Smooth muscle cell (in vitro differentiated cells): Measurements from ENCODE around the gene RNASET2. TPM values are rescaled to one million over a fixed set of nuclear protein-coding genes. Genes with fewer than 3 reads are reported as not detected.

Source experiments
- DNase-seq: peaks from one replicate; lab custom pipeline; 2025; ENCODE audit not compliant: unreplicated experiment; lab: John Stamatoyannopoulos, UW
- H2AFZ ChIP-seq: fragments of 200-600 bp; sonication (generic); 2 replicates; pipeline ENCODE4 v1.6.0; 2016; ENCODE audit warnings: antibody characterized with exemption, low read depth, mild to moderate bottlenecking
- H3F3A ChIP-seq: fragments of 200-600 bp; sonication (generic); 2 replicates; pipeline ENCODE4 v1.6.0; 2017; ENCODE audit warnings: antibody characterized with exemption, low read depth
- H3K27ac ChIP-seq: fragments of 200-600 bp; sonication (generic); 2 replicates; pipeline ENCODE4 v1.5.1; 2016; ENCODE audit warnings: low read depth, mild to moderate bottlenecking
- H3K27me3 ChIP-seq: fragments of 200-600 bp; sonication (generic); 2 replicates; pipeline ENCODE4 v1.6.1; 2016; ENCODE audit warnings: low read depth, mild to moderate bottlenecking
- H3K36me3 ChIP-seq: fragments of 200-600 bp; sonication (generic); 2 replicates; pipeline ENCODE4 v1.5.1; 2016; ENCODE audit warnings: low read depth
- H3K4me1 ChIP-seq: fragments of 200-600 bp; sonication (generic); 2 replicates; pipeline ENCODE4 v1.5.1; 2016; ENCODE audit warnings: low read depth
- H3K4me2 ChIP-seq: fragments of 200-600 bp; sonication (generic); 2 replicates; pipeline ENCODE4 v1.6.0; 2016; ENCODE audit warnings: mild to moderate bottlenecking
- H3K4me3 ChIP-seq: fragments of 200-600 bp; sonication (generic); 2 replicates; pipeline ENCODE4 v1.5.1; 2016; ENCODE audit warnings: mild to moderate bottlenecking
- H3K79me2 ChIP-seq: fragments of 200-600 bp; sonication (generic); 2 replicates; pipeline ENCODE4 v1.6.0; 2016; ENCODE audit warnings: low read depth, mild to moderate bottlenecking
- H3K9ac ChIP-seq: fragments of 200-600 bp; sonication (generic); 2 replicates; pipeline ENCODE4 v1.6.0; 2016; ENCODE audit warnings: low read depth
- H3K9me3 ChIP-seq: fragments of 200-600 bp; sonication (generic); replicated peaks from 2 replicates; pipeline ENCODE4 v1.5.1; 2016; ENCODE audit warnings: low read depth
- H4K20me1 ChIP-seq: fragments of 200-600 bp; sonication (generic); 2 replicates; pipeline ENCODE4 v1.6.0; 2016; ENCODE audit warnings: low read depth
- CTCF ChIP-seq: fragments of 200-600 bp; sonication (generic); IDR thresholded peaks from 2 replicates; pipeline ENCODE4 v1.5.1; 2017; ENCODE audit warnings: borderline replicate concordance, mild to moderate bottlenecking, antibody characterized with exemption; ENCODE audit not compliant: insufficient read depth, poor library complexity, severe bottlenecking
- WGBS: methylation state at CpG from one replicate; pipeline ENCODE4 v1.1.7; 2016; ENCODE audit warnings: low lambda C conversion rate; 5-methylcytosine and 5-hydroxymethylcytosine counted together
- polyA plus RNA-seq: library from polyadenylated mRNA; unstranded; fragments of >200 nt; fragmentation: Nextera tagmentation; extraction: Ambion mirVana; gene quantifications from 2 replicates; pipeline ENCODE4 v1.2.1, GENCODE V29; 2016
- total RNA-seq: library from RNA; depleted of rRNA; stranded (reverse); fragments of >200 nt; gene quantifications from 2 replicates; pipeline ENCODE4 v1.2.3, GENCODE V29; 2014

Gene RNASET2
- total and polyA plus RNA-seq, 2 experiments from 2014 or later = 20.6 to 29.3 TPM

GRCh38 chr6:166938704-166939103 is 17.6 kb downstream of the RNASET2 start:
- Histone ChIP-seq H3K36me3 (no peaks in the 10 kb centered on the region), H3K9ac (no peak overlapping the region), H3K9me3 (no peaks in the 10 kb centered on the region), H2AFZ (no peak overlapping the region), H3K4me2 (no peak overlapping the region), H4K20me1 (no peaks in the 10 kb centered on the region), H3K27me3 (no peaks in the 10 kb centered on the region), H3F3A (peaks cover 6% of the 10 kb centered on the region), H3K4me1 (no peaks in the 10 kb centered on the region), H3K79me2 (no peaks in the 10 kb centered on the region), H3K4me3 (no peak overlapping the region), H3K27ac (no peak overlapping the region)
- WGBS = 96% methylated on average over 8 of the region's 8 CpGs
- no peak for TF ChIP-seq CTCF
- DNase-seq = no peak

GRCh38 chr6:166938150-166938549 is 18.2 kb downstream of the RNASET2 start:
- Histone ChIP-seq H3K36me3 (no peaks in the 10 kb centered on the region), H3K4me2 (no peak overlapping the region), H4K20me1 (no peaks in the 10 kb centered on the region), H3K27me3 (no peaks in the 10 kb centered on the region), H3K4me3 (no peak overlapping the region), H3F3A (peaks cover 2% of the 10 kb centered on the region), H2AFZ (no peak overlapping the region), H3K9me3 (no peaks in the 10 kb centered on the region), H3K9ac (no peak overlapping the region), H3K4me1 (no peaks in the 10 kb centered on the region), H3K79me2 (no peaks in the 10 kb centered on the region), H3K27ac (no peak overlapping the region)
- 94% methylated on average over 12 of the region's 12 CpGs for whole genome bisulfite sequencing
- DNase-seq = no peak
- TF ChIP-seq CTCF = no peak

GRCh38 chr6:166937746-166938145 is 18.6 kb downstream of the RNASET2 start:
- Histone ChIP-seq H3K36me3 (no peaks in the 10 kb centered on the region), H4K20me1 (no peaks in the 10 kb centered on the region), H3K9me3 (no peaks in the 10 kb centered on the region), H3K27ac (no peak overlapping the region), H3F3A (no peaks in the 10 kb centered on the region), H2AFZ (no peak overlapping the region), H3K79me2 (no peaks in the 10 kb centered on the region), H3K4me3 (no peak overlapping the region), H3K9ac (no peak overlapping the region), H3K27me3 (no peaks in the 10 kb centered on the region), H3K4me1 (no peaks in the 10 kb centered on the region), H3K4me2 (no peak overlapping the region)
- 89% methylated on average over 8 of the region's 8 CpGs for WGBS
- no peak for DNase-seq
- no peak for TF ChIP-seq CTCF

GRCh38 chr6:166936079-166936787 is 20.1 kb downstream of the RNASET2 start:
- Histone ChIP-seq H3K79me2 (no peaks in the 10 kb centered on the region), H3K36me3 (no peaks in the 10 kb centered on the region), H3K4me1 (no peaks in the 10 kb centered on the region), H3K9ac (no peak overlapping the region), H3K9me3 (no peaks in the 10 kb centered on the region), H3K4me3 (no peak overlapping the region), H3K4me2 (no peak overlapping the region), H2AFZ (no peak overlapping the region), H3K27ac (no peak overlapping the region), H3K27me3 (no peaks in the 10 kb centered on the region), H4K20me1 (no peaks in the 10 kb centered on the region), H3F3A (no peaks in the 10 kb centered on the region)
- TF ChIP-seq CTCF = no peak
- DNase-seq = no peak
- WGBS = 81% methylated on average over 8 of the region's 8 CpGs
